GM23338 (cell line): Measurements from ENCODE around the gene NOTCH1. TPM values are rescaled to one million over a fixed set of nuclear protein-coding genes. Genes with fewer than 3 reads are reported as not detected.

Experiments used
- ATAC-seq: fragments of 200-7000 bp; cut with Tn5 transposase; 3 replicates; pipeline ENCODE4 v1.9.1; 2020
- DNase-seq: peaks from one replicate; pipeline ENCODE4 v3.0.0-alpha.2; 2015; ENCODE audit warnings: low spot score
- H2AFZ ChIP-seq: fragments of 200-600 bp; sonication (generic); 2 replicates; pipeline ENCODE4 v1.8.0; 2016; ENCODE audit warnings: antibody characterized with exemption, mild to moderate bottlenecking, moderate library complexity
- H3F3A ChIP-seq: fragments of 200-600 bp; sonication (generic); replicated peaks from 2 replicates; pipeline ENCODE4 v1.8.0; 2017; ENCODE audit warnings: antibody characterized with exemption, mixed run types, low read depth
- H3K27ac ChIP-seq: fragments of 200-600 bp; sonication (generic); 2 replicates; pipeline ENCODE4 v1.6.1; 2016; ENCODE audit warnings: low read depth
- H3K27me3 ChIP-seq: fragments of 200-600 bp; sonication (generic); 2 replicates; pipeline ENCODE4 v1.8.0; 2016; ENCODE audit warnings: mild to moderate bottlenecking, mixed run types, moderate library complexity; ENCODE audit not compliant: insufficient read depth
- H3K36me3 ChIP-seq: fragments of 200-600 bp; sonication (generic); 2 replicates; pipeline ENCODE4 v1.8.0; 2016; ENCODE audit warnings: mild to moderate bottlenecking; ENCODE audit not compliant: insufficient read depth
- H3K4me1 ChIP-seq: fragments of 200-600 bp; sonication (generic); 2 replicates; pipeline ENCODE4 v1.8.0; 2016; ENCODE audit warnings: mild to moderate bottlenecking, moderate library complexity; ENCODE audit not compliant: insufficient read depth
- H3K4me2 ChIP-seq: fragments of 200-600 bp; sonication (generic); 2 replicates; pipeline ENCODE4 v1.7.1; 2017; ENCODE audit warnings: mixed run types
- H3K4me3 ChIP-seq: fragments of 200-600 bp; sonication (generic); 2 replicates; pipeline ENCODE4 v1.6.1; 2016; ENCODE audit warnings: mixed run types
- H3K79me2 ChIP-seq: fragments of 200-600 bp; sonication (generic); replicated peaks from 2 replicates; pipeline ENCODE4 v1.8.0; 2017; ENCODE audit warnings: mild to moderate bottlenecking; ENCODE audit not compliant: insufficient read depth
- H3K9me2 ChIP-seq: fragments of 200-600 bp; sonication (generic); 2 replicates; pipeline ENCODE4 v1.8.0; 2017; ENCODE audit not compliant: insufficient read depth
- H4K20me1 ChIP-seq: fragments of 200-600 bp; sonication (generic); replicated peaks from 2 replicates; pipeline ENCODE4 v1.8.0; 2017; ENCODE audit warnings: mild to moderate bottlenecking; ENCODE audit not compliant: insufficient read depth
- H3K27ac Mint-ChIP-seq: 2 replicates; pipeline ENCODE4 v1.8.0; 2020; ENCODE audit warnings: inconsistent platforms, mild to moderate bottlenecking, moderate library complexity, mixed read lengths
- H3K27me3 Mint-ChIP-seq: 3 replicates; pipeline ENCODE4 v1.8.0; 2022; ENCODE audit warnings: low read depth, mild to moderate bottlenecking, moderate library complexity, mixed read lengths, inconsistent platforms; ENCODE audit not compliant: insufficient read depth, poor library complexity
- H3K36me3 Mint-ChIP-seq: 3 replicates; pipeline ENCODE4 v1.8.0; 2021; ENCODE audit warnings: low read depth, mild to moderate bottlenecking, inconsistent platforms, moderate library complexity, mixed read lengths
- H3K4me1 Mint-ChIP-seq: 3 replicates; pipeline ENCODE4 v1.8.0; 2020; ENCODE audit warnings: mild to moderate bottlenecking, inconsistent platforms, mixed read lengths
- H3K4me3 Mint-ChIP-seq: 3 replicates; pipeline ENCODE4 v1.8.0; 2021; ENCODE audit warnings: moderate library complexity, mild to moderate bottlenecking, inconsistent platforms, mixed read lengths
- H3K9me3 Mint-ChIP-seq: 3 replicates; pipeline ENCODE4 v1.8.0; 2020; ENCODE audit warnings: moderate library complexity, mild to moderate bottlenecking, inconsistent platforms, mixed read lengths
- CREB1 ChIP-seq: fragments of 250-450 bp; sonication (Bioruptor Pico); IDR thresholded peaks from 2 replicates; pipeline ENCODE4 v1.5.0; 2020; ENCODE audit warnings: low read depth, mild to moderate bottlenecking, moderate library complexity
- NANOG ChIP-seq: IDR thresholded peaks from 2 replicates; pipeline ENCODE4 v1.6.1; 2016; ENCODE audit warnings: antibody characterized with exemption, borderline replicate concordance
- STAT1 ChIP-seq: IDR thresholded peaks from one replicate; pipeline ENCODE4 v1.6.1; 2016; ENCODE audit warnings: antibody characterized with exemption; ENCODE audit not compliant: unreplicated experiment
- ZNF462 ChIP-seq: fragments of 250-450 bp; sonication (Bioruptor Pico); IDR thresholded peaks from 2 replicates; pipeline ENCODE4 v1.5.0; 2020; ENCODE audit warnings: mild to moderate bottlenecking, moderate library complexity
- polyA plus RNA-seq: library from polyadenylated mRNA; unstranded; fragments of >200 nt; fragmentation: Nextera tagmentation; extraction: Ambion mirVana; gene quantifications from 2 replicates; pipeline ENCODE4 v1.2.1, GENCODE V29; 2016
- total RNA-seq: library from RNA; depleted of rRNA; stranded (reverse); fragments of >200 nt; shearing (Covaris generic); gene quantifications from 2 replicates; pipeline ENCODE4 v1.2.3, GENCODE V29; 2014
- TF ChIP-seq, protein P1 (sequence below): IDR thresholded peaks from one replicate; pipeline ENCODE4 v1.6.1; 2018; ENCODE audit warnings: antibody characterized with exemption; ENCODE audit not compliant: unreplicated experiment

Gene NOTCH1
- total and polyA plus RNA-seq, 2 experiments from 2014 or later = 9.9 to 97.2 TPM

- no peaks in the 10 kb centered on the region for H3K27me3 ChIP-seq
- no peaks in the 10 kb centered on the region for H3K9me2 ChIP-seq
- TF ChIP-seq CREB1 (no peak), NANOG (no peak), ZNF462 (CRISPR knock-in tag) (no peak), STAT1 (no peak)
- TF ChIP-seq, protein P1, sequence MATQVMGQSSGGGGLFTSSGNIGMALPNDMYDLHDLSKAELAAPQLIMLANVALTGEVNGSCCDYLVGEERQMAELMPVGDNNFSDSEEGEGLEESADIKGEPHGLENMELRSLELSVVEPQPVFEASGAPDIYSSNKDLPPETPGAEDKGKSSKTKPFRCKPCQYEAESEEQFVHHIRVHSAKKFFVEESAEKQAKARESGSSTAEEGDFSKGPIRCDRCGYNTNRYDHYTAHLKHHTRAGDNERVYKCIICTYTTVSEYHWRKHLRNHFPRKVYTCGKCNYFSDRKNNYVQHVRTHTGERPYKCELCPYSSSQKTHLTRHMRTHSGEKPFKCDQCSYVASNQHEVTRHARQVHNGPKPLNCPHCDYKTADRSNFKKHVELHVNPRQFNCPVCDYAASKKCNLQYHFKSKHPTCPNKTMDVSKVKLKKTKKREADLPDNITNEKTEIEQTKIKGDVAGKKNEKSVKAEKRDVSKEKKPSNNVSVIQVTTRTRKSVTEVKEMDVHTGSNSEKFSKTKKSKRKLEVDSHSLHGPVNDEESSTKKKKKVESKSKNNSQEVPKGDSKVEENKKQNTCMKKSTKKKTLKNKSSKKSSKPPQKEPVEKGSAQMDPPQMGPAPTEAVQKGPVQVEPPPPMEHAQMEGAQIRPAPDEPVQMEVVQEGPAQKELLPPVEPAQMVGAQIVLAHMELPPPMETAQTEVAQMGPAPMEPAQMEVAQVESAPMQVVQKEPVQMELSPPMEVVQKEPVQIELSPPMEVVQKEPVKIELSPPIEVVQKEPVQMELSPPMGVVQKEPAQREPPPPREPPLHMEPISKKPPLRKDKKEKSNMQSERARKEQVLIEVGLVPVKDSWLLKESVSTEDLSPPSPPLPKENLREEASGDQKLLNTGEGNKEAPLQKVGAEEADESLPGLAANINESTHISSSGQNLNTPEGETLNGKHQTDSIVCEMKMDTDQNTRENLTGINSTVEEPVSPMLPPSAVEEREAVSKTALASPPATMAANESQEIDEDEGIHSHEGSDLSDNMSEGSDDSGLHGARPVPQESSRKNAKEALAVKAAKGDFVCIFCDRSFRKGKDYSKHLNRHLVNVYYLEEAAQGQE = no peak
- peaks cover 24% of the 10 kb centered on the region; the same call in 1 of the 2 replicates for H3F3A ChIP-seq
- ATAC-seq = no peak
- Mint-ChIP-seq H3K36me3 (no peaks in the 10 kb centered on the region; the same call in 2 of the 3 replicates), H3K9me3 (no peaks in the 10 kb centered on the region), H3K27me3 (peaks cover 18% of the 10 kb centered on the region), H3K4me3 (peak overlapping the region; percentile 28; the same call in 1 of the 3 replicates), H3K4me1 (peaks cover 58% of the 10 kb centered on the region), H3K27ac (no peak overlapping the region; the same call in 1 of the 2 replicates)
- no peaks in the 10 kb centered on the region for H3K36me3 ChIP-seq
- peaks cover 30% of the 10 kb centered on the region for H3K4me1 ChIP-seq
- H3K4me3 ChIP-seq = no peak overlapping the region
- H2AFZ ChIP-seq = no peak overlapping the region
- no peak overlapping the region; the same call in 1 of the 2 replicates for H3K4me2 ChIP-seq
- DNase-seq = no peak
- no peaks in the 10 kb centered on the region for H3K79me2 ChIP-seq
- H4K20me1 ChIP-seq = no peaks in the 10 kb centered on the region
- H3K27ac ChIP-seq = peak overlapping the region; percentile 70; the same call in 1 of the 2 replicates
Measured at GRCh38 chr9:136570916-136571315, 25.1 kb upstream of the NOTCH1 start.
